IMR-90 (cell line): ENCODE results near the gene PTGR1. TPM values are rescaled to one million over a fixed set of nuclear protein-coding genes. Genes with fewer than 3 reads are reported as not detected.

ENCODE experiments used
- ATAC-seq: fragments of 200-7000 bp; cut with Tn5 transposase; 2 replicates; pipeline ENCODE4 v1.9.1; 2020; ENCODE audit warnings: low read depth, mild to moderate bottlenecking, moderate library complexity
- BruUV-seq: library from RNA; stranded (reverse); fragments of 400-500 nt; replicated peaks from 2 replicates; lab custom pipeline; 2021; lab: Mats Ljungman, UMichigan
- CTCF ChIA-PET: fragments of 300-600 bp; formaldehyde crosslinking; extraction: SDS; loops from one replicate; lab custom pipeline; 2021; ENCODE audit warnings: antibody characterized with exemption; lab: Yijun Ruan, JAX
- POLR2A ChIA-PET: fragments of 300-600 bp; sonication (Branson Sonifier 250); formaldehyde crosslinking; loops from one replicate; lab custom pipeline; 2022; ENCODE audit warnings: antibody characterized with exemption; ENCODE audit not compliant: unreplicated experiment; lab: Charles Lee
- DNase-seq: peaks from one replicate; pipeline ENCODE4 v3.0.0; 2013
- H2AFZ ChIP-seq: replicated peaks from 2 replicates; pipeline ENCODE3; 2013; ENCODE audit warnings: low read length, mild to moderate bottlenecking; ENCODE audit not compliant: poor library complexity
- H2AK5ac ChIP-seq: 2 replicates; pipeline ENCODE4 v1.6.1; 2013; ENCODE audit warnings: low read depth, low read length, inconsistent platforms
- H2AK9ac ChIP-seq: replicated peaks from 2 replicates; pipeline ENCODE3; 2013; ENCODE audit warnings: mild to moderate bottlenecking, low read depth, low read length, moderate library complexity; ENCODE audit not compliant: poor library complexity
- H2BK120ac ChIP-seq: 2 replicates; pipeline ENCODE4 v1.6.1; 2013; ENCODE audit warnings: low read depth, low read length, inconsistent platforms
- H2BK15ac ChIP-seq: 3 replicates; pipeline ENCODE4 v1.6.1; 2013; ENCODE audit warnings: low read depth, low read length, inconsistent platforms
- H2BK20ac ChIP-seq: 2 replicates; pipeline ENCODE4 v1.6.1; 2013; ENCODE audit warnings: low read depth, mild to moderate bottlenecking, inconsistent platforms, low read length, moderate library complexity
- H2BK5ac ChIP-seq: 2 replicates; pipeline ENCODE4 v1.6.1; 2013; ENCODE audit warnings: mild to moderate bottlenecking, low read depth, low read length, inconsistent platforms; ENCODE audit not compliant: poor library complexity, severe bottlenecking
- H3K14ac ChIP-seq: replicated peaks from 2 replicates; pipeline ENCODE4 v1.6.1; 2013; ENCODE audit warnings: low read depth, low read length, inconsistent platforms
- H3K18ac ChIP-seq: 2 replicates; pipeline ENCODE4 v1.6.1; 2013; ENCODE audit warnings: low read depth, low read length, control low read depth
- H3K23ac ChIP-seq: 2 replicates; pipeline ENCODE4 v1.6.1; 2013; ENCODE audit warnings: low read depth, low read length, inconsistent platforms
- H3K27ac ChIP-seq: 2 replicates; pipeline ENCODE4 v1.5.1; 2013; ENCODE audit warnings: mild to moderate bottlenecking, control low read depth, low read length; ENCODE audit not compliant: insufficient read depth
- H3K27me3 ChIP-seq: 2 replicates; pipeline ENCODE4 v1.6.1; 2013; ENCODE audit warnings: low read length; ENCODE audit not compliant: control insufficient read depth, insufficient read depth
- H3K36me3 ChIP-seq: 2 replicates; pipeline ENCODE4 v1.6.1; 2013; ENCODE audit warnings: low read length, mixed read lengths; ENCODE audit not compliant: control insufficient read depth, insufficient read depth
- H3K4ac ChIP-seq: 2 replicates; pipeline ENCODE4 v1.6.1; 2013; ENCODE audit warnings: low read depth, low read length, inconsistent platforms
- H3K4me1 ChIP-seq: 2 replicates; pipeline ENCODE4 v1.6.1; 2013; ENCODE audit warnings: low read length, mixed read lengths; ENCODE audit not compliant: control insufficient read depth, insufficient read depth
- H3K4me2 ChIP-seq: 2 replicates; pipeline ENCODE4 v1.6.1; 2013; ENCODE audit warnings: low read depth, mild to moderate bottlenecking, control low read depth, low read length, moderate library complexity
- H3K4me3 ChIP-seq: 2 replicates; pipeline ENCODE4 v1.5.1; 2013; ENCODE audit warnings: low read depth, mild to moderate bottlenecking, control low read depth, low read length, moderate library complexity; ENCODE audit not compliant: insufficient read depth
- H3K56ac ChIP-seq: 2 replicates; pipeline ENCODE4 v1.6.1; 2013; ENCODE audit warnings: low read length, inconsistent platforms; ENCODE audit not compliant: insufficient read depth; ENCODE audit errors: extremely low read depth
- H3K79me1 ChIP-seq, 2 experiments: 2 replicates each; pipeline ENCODE4 v1.6.1; 2013; ENCODE audit warnings: low read length in 2 of 2, inconsistent platforms in 1 of 2, low read depth in 1 of 2
- H3K9ac ChIP-seq: 2 replicates; pipeline ENCODE4 v1.6.1; 2013; ENCODE audit warnings: low read depth, low read length, control low read depth
- H3K9me1 ChIP-seq: 2 replicates; pipeline ENCODE4 v1.6.1; 2013; ENCODE audit warnings: low read length, inconsistent platforms; ENCODE audit not compliant: insufficient read depth
- H3K9me3 ChIP-seq: 2 replicates; pipeline ENCODE4 v1.6.1; 2013; ENCODE audit warnings: low read length; ENCODE audit not compliant: control insufficient read depth, insufficient read depth
- H4K20me1 ChIP-seq: 2 replicates; pipeline ENCODE4 v1.6.1; 2013; ENCODE audit warnings: low read length, inconsistent platforms; ENCODE audit not compliant: insufficient read depth
- H4K5ac ChIP-seq: 2 replicates; pipeline ENCODE4 v1.6.1; 2013; ENCODE audit warnings: mild to moderate bottlenecking, low read depth, low read length, control low read depth
- H4K8ac ChIP-seq, 2 experiments: 2 replicates each; pipeline ENCODE4 v1.6.1; 2013; ENCODE audit warnings: low read depth in 2 of 2, low read length in 2 of 2, control low read depth in 1 of 2, inconsistent platforms in 1 of 2
- H4K91ac ChIP-seq: 2 replicates; pipeline ENCODE4 v1.6.1; 2013; ENCODE audit warnings: low read depth, low read length, inconsistent platforms; ENCODE audit not compliant: insufficient read depth
- WGBS, 2 experiments: methylation state at CpG; one replicate each; pipeline versions ENCODE4 v1.1.5 to v1.1.7; 2013; ENCODE audit warnings: missing lambda C conversion rate in 2 of 2; ENCODE audit not compliant: insufficient read length in 1 of 2; ENCODE audit errors: extremely low coverage in 2 of 2; 5-methylcytosine and 5-hydroxymethylcytosine counted together
- dilution Hi-C: fragments of 300-500 bp; cut with HindIII; formaldehyde crosslinking; loops from one replicate; pipeline ENCODE4 v1.14.3; 2018; ENCODE audit warnings: low sequenced_read_pairs; ENCODE audit not compliant: unreplicated experiment
- in situ Hi-C: fragments of 300-500 bp; cut with MboI; formaldehyde crosslinking; loops from 3 replicates; pipeline ENCODE4 v1.14.3; 2019; ENCODE audit warnings: low sequenced_read_pairs, inconsistent platforms, mixed read lengths
- intact Hi-C: fragments of 100-400 bp; cut with micrococcal nuclease; formaldehyde crosslinking; loops from 2 replicates; pipeline ENCODE4 v1.10.0; 2022
- polyA plus RNA-seq, 3 experiments: library from polyadenylated mRNA; depleted of rRNA; stranded (reverse); fragments of >200 nt; gene quantifications; 2 replicates each; pipeline ENCODE4 v1.2.3, GENCODE V29; 2012; ENCODE audit warnings: low replicate concordance in 1 of 3
- total RNA-seq: library from RNA; depleted of rRNA; stranded (reverse); fragments of >200 nt; gene quantifications from 2 replicates; pipeline ENCODE4 v1.2.3, GENCODE V29; 2012
- TF ChIP-seq, protein P1 (sequence below): fragments of 150-350 bp; IDR thresholded peaks from 2 replicates; pipeline ENCODE4 v1.6.1; 2016; ENCODE audit warnings: low read depth, mild to moderate bottlenecking, low read length, moderate library complexity, borderline replicate concordance

Gene PTGR1
- total and polyA plus RNA-seq, 2 of the 4 experiments (the other 2 are of a cell fraction): 45.9 to 72.7 TPM

GRCh38 chr9:111524731-111525055 lies 74.8 kb downstream of the PTGR1 start:
- Histone ChIP-seq H3K14ac (no peak overlapping the region), H3K27me3 (peaks cover 3% of the 10 kb centered on the region; the same call in 1 of the 2 replicates), H3K23ac (no peak overlapping the region)

More at GRCh38 chr9:111524731-111525055, 74.8 kb downstream of the PTGR1 start:
- Histone ChIP-seq H3K27ac (no peak overlapping the region), H2AK9ac (no peak overlapping the region), H3K9me3 (no peaks in the 10 kb centered on the region), H2AK5ac (no peak overlapping the region), H3K79me1 (peaks cover 0 to 6% of the 10 kb centered on the region in 2 experiments; a peak in 1 of 4 replicates), H2BK20ac (no peak overlapping the region), H3K9ac (no peak overlapping the region), H3K4ac (no peak overlapping the region), H2AFZ (peak overlapping the region; percentile 98), H2BK15ac (no peak overlapping the region), H3K18ac (no peak overlapping the region), H3K36me3 (no peaks in the 10 kb centered on the region), H2BK5ac (no peak overlapping the region), H4K91ac (no peak overlapping the region), H4K5ac (no peak overlapping the region), H3K4me1 (peaks cover 4% of the 10 kb centered on the region), H2BK120ac (no peak overlapping the region), H3K9me1 (no peaks in the 10 kb centered on the region), H3K4me3 (peak overlapping the region; percentile 85), H4K8ac (no peak overlapping the region), H3K56ac (no peak overlapping the region), H4K20me1 (no peaks in the 10 kb centered on the region), H3K4me2 (peak overlapping the region; percentile 96)
- no peak for ATAC-seq
- BruUV-seq: no TSS peak
- dilution Hi-C loops: no loop called here
- in situ Hi-C loops: no loop called here
- DNase-seq: no peak
- TF ChIP-seq, protein P1, sequence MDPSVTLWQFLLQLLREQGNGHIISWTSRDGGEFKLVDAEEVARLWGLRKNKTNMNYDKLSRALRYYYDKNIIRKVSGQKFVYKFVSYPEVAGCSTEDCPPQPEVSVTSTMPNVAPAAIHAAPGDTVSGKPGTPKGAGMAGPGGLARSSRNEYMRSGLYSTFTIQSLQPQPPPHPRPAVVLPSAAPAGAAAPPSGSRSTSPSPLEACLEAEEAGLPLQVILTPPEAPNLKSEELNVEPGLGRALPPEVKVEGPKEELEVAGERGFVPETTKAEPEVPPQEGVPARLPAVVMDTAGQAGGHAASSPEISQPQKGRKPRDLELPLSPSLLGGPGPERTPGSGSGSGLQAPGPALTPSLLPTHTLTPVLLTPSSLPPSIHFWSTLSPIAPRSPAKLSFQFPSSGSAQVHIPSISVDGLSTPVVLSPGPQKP: no peak
- 34% methylated on average over 6 of the region's 7 CpGs; no CpG with 5 or more reads in 1 of the 2 experiments for WGBS, 2 experiments
- POLR2A ChIA-PET: no interaction called here
- CTCF ChIA-PET: no interaction called here
- intact Hi-C loops: loop anchor here (1.0 kb wide), 1 partner anchor 40 kb away; the partner anchor contains the start of gene ECPAS
